GM21360 (cell line): ENCODE data around the gene ATRIP.

Experiments
- ATAC-seq: cut with Tn5 transposase; IDR thresholded peaks from one replicate; pipeline ENCODE4 v1.9.1; 2021; ENCODE audit warnings: mild to moderate bottlenecking, moderate library complexity; ENCODE audit not compliant: unreplicated experiment

ATRIP gene

GRCh38 chr3:48501196-48501595 is 54.7 kb downstream of the ATRIP start:
- no peak for ATAC-seq

DNA sequence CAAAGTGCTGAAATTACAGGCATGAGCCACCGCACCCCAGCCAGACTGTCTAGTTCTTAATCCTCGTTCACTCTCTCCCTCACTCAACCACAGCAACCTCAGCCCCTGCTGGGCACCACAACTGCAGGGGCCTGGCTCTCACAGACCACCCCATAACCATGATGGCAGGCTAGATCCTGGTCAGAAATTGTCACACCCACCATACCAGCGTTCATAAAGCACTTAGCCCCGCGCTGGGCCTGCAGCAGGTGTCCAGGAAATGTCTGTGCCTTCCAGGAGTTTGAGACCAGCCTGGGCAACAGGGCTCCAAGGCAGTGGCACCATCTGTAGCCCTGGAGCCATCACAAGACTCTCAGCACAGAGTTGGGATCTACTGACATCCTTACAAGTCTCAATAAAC is 55.6 kb downstream of the ATRIP start:
- no peak for ATAC-seq

DNA sequence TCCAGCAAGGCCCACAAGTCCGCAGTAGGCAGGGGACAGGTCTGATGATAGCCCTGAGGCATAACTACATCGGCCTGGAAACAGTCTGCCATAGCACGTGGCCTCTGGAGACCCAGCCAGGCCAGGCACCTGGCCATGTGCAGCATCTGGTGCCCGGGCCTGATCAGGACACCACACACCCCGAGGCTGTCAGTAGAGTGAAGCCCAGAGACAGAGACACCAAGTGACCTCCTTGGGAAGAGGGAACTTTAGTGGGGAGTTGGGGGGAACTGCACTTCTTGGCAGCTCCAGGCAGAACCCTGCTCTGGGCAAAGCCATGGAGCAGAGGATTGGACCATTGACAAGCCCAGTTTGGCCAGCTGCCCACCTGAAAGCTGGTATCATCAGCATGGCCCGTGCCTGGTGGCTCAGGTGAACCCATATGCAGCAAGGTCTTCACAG is 56.2 kb downstream of the ATRIP start:
- ATAC-seq: no peak

- no peak for ATAC-seq
Observed at GRCh38 chr3:48503401-48504050, 57.0 kb downstream of the ATRIP start.

GRCh38 chr3:48504051-48504946 is 57.8 kb downstream of the ATRIP start, which contains the start of gene SHISA5:
TSS of gene SHISA5 (minus strand) at chr3:48504174. CDS start at chr3:48504094, 80 bp downstream.
- ATAC-seq: no peak

- no peak for ATAC-seq
Observed at GRCh38 chr3:48505146-48505545, 58.6 kb downstream of the ATRIP start.

- no peak for ATAC-seq
Observed at GRCh38 chr3:48505968-48506504, 59.5 kb downstream of the ATRIP start.

- ATAC-seq: no peak
Observed at GRCh38 chr3:48507256-48508061, 60.9 kb downstream of the ATRIP start.

DNA sequence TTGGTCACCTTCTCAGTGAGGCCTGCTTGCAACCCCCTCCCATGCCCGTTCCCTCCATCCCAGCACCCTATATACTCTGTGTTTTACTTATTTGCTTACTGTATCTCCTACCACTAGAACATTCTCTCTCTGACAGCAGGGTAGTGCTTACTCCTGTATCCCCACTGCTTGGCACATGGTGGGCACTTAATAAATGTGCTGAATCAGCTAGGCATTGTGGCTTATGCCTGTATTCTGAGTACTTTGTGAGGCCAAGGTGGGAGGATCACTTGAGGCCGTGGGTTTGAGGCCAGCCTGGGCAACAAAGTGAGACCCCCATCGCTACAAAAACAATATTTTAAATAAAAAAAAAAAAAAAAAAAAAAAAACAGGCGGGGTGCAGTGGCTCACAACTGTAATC is 65.0 kb downstream of the ATRIP start:
- no peak for ATAC-seq

GRCh38 chr3:48514431-48515227 is 68.1 kb downstream of the ATRIP start:
- ATAC-seq: no peak
